Measurements from ENCODE around the gene NTN4.

NTN4 gene

DNA sequence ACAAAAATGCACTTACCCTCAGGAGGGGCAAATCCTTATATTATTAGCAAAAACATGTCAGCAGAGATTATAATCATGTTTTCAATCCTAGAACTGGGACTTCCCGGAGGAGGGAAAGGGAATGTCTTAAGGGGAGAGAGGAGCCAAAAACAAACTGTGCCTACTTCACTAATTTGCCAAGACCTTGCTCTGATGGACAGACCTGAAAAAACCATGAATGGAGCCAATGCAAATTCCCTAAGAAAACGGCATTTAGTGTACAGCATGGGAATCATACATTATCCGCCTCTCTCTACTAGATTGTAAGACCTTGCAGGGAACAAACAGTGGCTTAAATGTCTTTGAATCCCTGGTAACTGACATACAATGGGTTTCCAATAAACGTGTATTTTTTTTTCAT, 70.4 kb downstream of the NTN4 start:
- Histone ChIP-seq H3K4me3 (replicated peaks; ENCODE audit: low read depth, low read length) (no peak overlapping the region), H3K27me3 (replicated peaks; ENCODE audit: control insufficient read depth, insufficient read depth, low read length) (no peaks in the 10 kb centered on the region), H3K36me3 (ENCODE audit: control insufficient read depth, insufficient read depth, low read length) (no peaks in the 10 kb centered on the region)
- TF ChIP-seq, protein P1, sequence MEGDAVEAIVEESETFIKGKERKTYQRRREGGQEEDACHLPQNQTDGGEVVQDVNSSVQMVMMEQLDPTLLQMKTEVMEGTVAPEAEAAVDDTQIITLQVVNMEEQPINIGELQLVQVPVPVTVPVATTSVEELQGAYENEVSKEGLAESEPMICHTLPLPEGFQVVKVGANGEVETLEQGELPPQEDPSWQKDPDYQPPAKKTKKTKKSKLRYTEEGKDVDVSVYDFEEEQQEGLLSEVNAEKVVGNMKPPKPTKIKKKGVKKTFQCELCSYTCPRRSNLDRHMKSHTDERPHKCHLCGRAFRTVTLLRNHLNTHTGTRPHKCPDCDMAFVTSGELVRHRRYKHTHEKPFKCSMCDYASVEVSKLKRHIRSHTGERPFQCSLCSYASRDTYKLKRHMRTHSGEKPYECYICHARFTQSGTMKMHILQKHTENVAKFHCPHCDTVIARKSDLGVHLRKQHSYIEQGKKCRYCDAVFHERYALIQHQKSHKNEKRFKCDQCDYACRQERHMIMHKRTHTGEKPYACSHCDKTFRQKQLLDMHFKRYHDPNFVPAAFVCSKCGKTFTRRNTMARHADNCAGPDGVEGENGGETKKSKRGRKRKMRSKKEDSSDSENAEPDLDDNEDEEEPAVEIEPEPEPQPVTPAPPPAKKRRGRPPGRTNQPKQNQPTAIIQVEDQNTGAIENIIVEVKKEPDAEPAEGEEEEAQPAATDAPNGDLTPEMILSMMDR (IDR thresholded peaks at IDR 0.05; ENCODE audit: insufficient read depth, low read length, poor library complexity, severe bottlenecking) = no peak
- DNase-seq (ENCODE audit: extremely low read depth, insufficient read length) = no peak

DNA sequence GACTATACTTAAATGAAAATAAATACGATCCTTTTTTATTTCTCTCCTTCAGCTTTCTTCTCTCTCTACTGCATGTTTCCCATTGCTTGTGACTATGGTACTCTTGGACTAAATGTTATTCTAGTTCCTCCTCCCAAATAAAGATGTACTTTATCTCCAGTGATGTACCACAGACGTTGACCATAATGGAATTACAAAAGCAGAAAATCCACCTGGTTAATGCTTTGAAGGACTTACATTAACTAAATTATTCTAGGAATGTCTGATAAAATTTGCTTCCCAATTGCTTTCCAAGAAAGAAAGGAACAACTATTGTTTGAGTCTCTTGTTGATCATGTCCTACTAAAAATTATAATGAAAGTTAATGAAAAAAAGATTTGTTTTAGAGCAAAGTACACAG, 71.8 kb downstream of the NTN4 start:
- TF ChIP-seq, protein P1 (IDR thresholded peaks at IDR 0.05; ENCODE audit: insufficient read depth, low read length, poor library complexity, severe bottlenecking) = no peak
- Histone ChIP-seq H3K4me3 (replicated peaks; ENCODE audit: low read depth, low read length) (no peak overlapping the region), H3K27me3 (replicated peaks; ENCODE audit: control insufficient read depth, insufficient read depth, low read length) (no peaks in the 10 kb centered on the region), H3K36me3 (ENCODE audit: control insufficient read depth, insufficient read depth, low read length) (no peaks in the 10 kb centered on the region)
- no peak for DNase-seq (ENCODE audit: extremely low read depth, insufficient read length)

DNA sequence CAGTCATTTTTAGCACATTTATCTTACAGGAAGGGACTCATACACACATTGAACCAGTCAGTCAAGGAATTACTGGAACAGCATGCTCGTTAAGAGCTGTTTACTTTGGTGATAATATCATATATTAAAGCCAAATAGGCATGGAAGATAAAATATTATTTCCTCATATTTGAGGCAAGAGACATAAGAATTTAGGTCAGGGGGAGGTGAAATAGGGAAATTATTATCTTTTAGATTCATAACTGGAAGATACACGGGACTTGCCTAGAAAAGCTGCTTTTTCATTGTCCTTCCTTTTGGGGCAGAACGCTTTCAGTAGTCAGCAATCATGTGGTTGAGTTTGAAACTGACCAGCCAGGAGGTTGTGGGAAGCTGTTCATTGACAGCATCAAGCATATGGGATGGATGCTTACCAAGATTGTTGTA, 72.5 kb downstream of the NTN4 start:
- no peak for DNase-seq (ENCODE audit: extremely low read depth, insufficient read length)
- H3K4me3 ChIP-seq (replicated peaks; ENCODE audit: low read depth, low read length) = no peak overlapping the region
- no peaks in the 10 kb centered on the region for H3K36me3 ChIP-seq (ENCODE audit: control insufficient read depth, insufficient read depth, low read length)
- TF ChIP-seq, protein P1 (IDR thresholded peaks at IDR 0.05; ENCODE audit: insufficient read depth, low read length, poor library complexity, severe bottlenecking) = no peak
- H3K27me3 ChIP-seq (replicated peaks; ENCODE audit: control insufficient read depth, insufficient read depth, low read length) = no peaks in the 10 kb centered on the region

DNA sequence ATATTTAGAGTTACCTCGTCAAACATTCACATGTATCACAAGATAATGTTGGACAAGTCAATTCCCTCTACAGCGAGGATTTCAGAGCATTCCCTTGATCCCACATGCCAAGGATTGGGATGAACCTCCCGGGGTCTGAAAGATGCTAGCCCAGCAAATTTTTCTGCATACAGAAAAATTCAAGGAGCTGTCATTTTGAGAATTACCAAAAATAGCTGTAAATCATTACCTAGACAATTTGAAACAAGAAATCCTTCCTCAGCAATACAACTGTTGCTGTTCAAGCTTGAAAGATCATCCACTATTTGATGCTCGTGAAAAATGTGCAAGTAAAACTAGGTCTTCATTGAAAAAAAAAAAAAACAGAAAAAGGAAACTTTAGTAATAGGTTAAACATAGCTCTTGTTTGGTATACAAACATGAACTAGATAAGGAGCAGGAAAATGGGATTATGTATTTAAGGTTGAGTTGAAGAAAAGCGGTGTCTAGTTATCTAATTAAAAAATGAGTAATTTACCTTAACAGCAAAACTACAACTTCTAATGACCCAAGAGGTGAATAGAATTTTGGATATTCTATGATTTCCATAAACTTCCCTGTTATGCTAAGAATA, 73.1 kb downstream of the NTN4 start:
- TF ChIP-seq, protein P1 (IDR thresholded peaks at IDR 0.05; ENCODE audit: insufficient read depth, low read length, poor library complexity, severe bottlenecking) = no peak
- Histone ChIP-seq H3K4me3 (replicated peaks; ENCODE audit: low read depth, low read length) (no peak overlapping the region), H3K27me3 (replicated peaks; ENCODE audit: control insufficient read depth, insufficient read depth, low read length) (no peaks in the 10 kb centered on the region), H3K36me3 (ENCODE audit: control insufficient read depth, insufficient read depth, low read length) (no peaks in the 10 kb centered on the region)
- no peak for DNase-seq (ENCODE audit: extremely low read depth, insufficient read length)

DNA sequence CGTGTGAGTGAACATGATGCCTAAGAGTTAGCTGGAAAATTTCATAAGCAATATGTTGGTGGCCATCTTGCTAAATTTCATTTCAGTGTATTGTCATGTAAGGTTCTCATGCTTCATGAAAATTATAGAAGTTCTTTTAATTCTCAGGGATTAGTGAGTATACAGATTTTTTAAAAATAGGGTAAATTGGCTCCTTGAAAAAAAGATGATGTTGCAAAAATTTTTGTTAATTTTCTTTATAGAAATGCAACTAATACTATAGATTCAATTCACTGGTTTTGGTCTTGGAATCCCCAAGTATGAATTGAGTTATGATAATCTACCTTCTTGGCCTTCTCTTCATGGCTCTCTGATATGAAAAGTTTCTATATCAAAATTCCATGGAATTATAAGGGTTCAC, 75.4 kb downstream of the NTN4 start:
- TF ChIP-seq, protein P1 (IDR thresholded peaks at IDR 0.05; ENCODE audit: insufficient read depth, low read length, poor library complexity, severe bottlenecking) = no peak
- no peak overlapping the region for H3K4me3 ChIP-seq (replicated peaks; ENCODE audit: low read depth, low read length)
- no peaks in the 10 kb centered on the region for H3K36me3 ChIP-seq (ENCODE audit: control insufficient read depth, insufficient read depth, low read length)
- H3K27me3 ChIP-seq (replicated peaks; ENCODE audit: control insufficient read depth, insufficient read depth, low read length) = no peaks in the 10 kb centered on the region
- DNase-seq (ENCODE audit: extremely low read depth, insufficient read length) = no peak

DNA sequence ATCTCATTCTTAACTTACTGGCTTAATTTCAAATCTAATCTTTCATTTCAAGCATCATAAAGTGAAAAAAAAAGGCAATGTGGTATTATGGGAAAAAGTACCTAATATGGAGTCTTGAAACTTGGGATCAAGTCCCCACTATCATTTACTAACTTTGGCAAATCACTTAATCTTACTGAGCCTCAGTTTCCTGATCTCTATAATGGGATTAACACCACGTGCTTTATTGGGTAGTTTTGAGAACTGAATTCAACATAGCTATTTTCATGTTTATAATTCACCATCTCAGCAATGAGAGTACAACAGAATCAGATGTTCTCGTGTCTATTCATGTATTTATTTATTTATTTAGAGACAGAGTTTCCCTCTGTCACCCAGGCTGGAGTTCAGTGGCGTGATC, 78.3 kb downstream of the NTN4 start:
- Histone ChIP-seq H3K36me3 (ENCODE audit: control insufficient read depth, insufficient read depth, low read length) (no peaks in the 10 kb centered on the region), H3K27me3 (replicated peaks; ENCODE audit: control insufficient read depth, insufficient read depth, low read length) (no peaks in the 10 kb centered on the region), H3K4me3 (replicated peaks; ENCODE audit: low read depth, low read length) (no peak overlapping the region)
- TF ChIP-seq, protein P1 (IDR thresholded peaks at IDR 0.05; ENCODE audit: insufficient read depth, low read length, poor library complexity, severe bottlenecking) = no peak
- no peak for DNase-seq (ENCODE audit: extremely low read depth, insufficient read length)
